ENCODE results near the gene FAM149B1.

FAM149B1 gene

DNA sequence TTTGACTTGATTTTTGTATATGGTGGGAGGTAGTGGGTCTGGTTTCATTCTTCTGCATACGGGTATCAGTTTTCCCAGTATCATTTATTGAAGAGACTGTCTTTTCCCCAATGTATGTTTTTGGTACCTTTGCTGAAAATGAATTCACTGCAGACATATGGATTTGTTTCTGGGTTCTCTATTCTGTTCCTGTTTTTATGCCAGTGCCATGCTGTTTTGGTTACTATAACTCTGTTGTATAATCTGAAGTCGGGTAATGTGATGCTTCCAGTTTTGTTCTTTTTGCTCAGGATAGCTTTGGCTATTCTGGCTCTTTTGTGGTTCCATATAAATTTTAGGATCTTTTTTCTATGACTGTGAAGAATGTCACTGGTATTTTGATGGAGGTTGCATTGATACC is 947 bp upstream of the FAM149B1 start:
- TF ChIP-seq CTCF (IDR thresholded peaks at IDR 0.05; ENCODE audit: low read depth, low read length), result no peak
- no peak for DNase-seq
- Histone ChIP-seq H3K9me3 (no peaks in the 10 kb centered on the region), H3K4me1 (peaks cover 4% of the 10 kb centered on the region), H3K4me3 (ENCODE audit: low read depth, low read length) (peak overlapping the region; percentile 91), H3K36me3 (peaks cover 23% of the 10 kb centered on the region), H3K27me3 (no peaks in the 10 kb centered on the region)

GRCh38 chr10:73167458-73167782 is 499 bp upstream of the FAM149B1 start:
- H3K9me3 ChIP-seq, result no peaks in the 10 kb centered on the region
- no peaks in the 10 kb centered on the region for H3K27me3 ChIP-seq
- DNase-seq, result no peak
- peaks cover 4% of the 10 kb centered on the region for H3K4me1 ChIP-seq
- no peak for TF ChIP-seq CTCF (IDR thresholded peaks at IDR 0.05; ENCODE audit: low read depth, low read length)
- H3K4me3 ChIP-seq (ENCODE audit: low read depth, low read length), result peak overlapping the region; percentile 91
- peaks cover 19% of the 10 kb centered on the region for H3K36me3 ChIP-seq

GRCh38 chr10:73168465-73168803 is 515 bp downstream of the FAM149B1 start:
- H3K27me3 ChIP-seq, result no peaks in the 10 kb centered on the region
- peaks cover 11% of the 10 kb centered on the region for H3K36me3 ChIP-seq
- TF ChIP-seq CTCF (IDR thresholded peaks at IDR 0.05; ENCODE audit: low read depth, low read length), result no peak
- H3K4me3 ChIP-seq (ENCODE audit: low read depth, low read length), result peak overlapping the region; percentile 91
- peaks cover 4% of the 10 kb centered on the region for H3K4me1 ChIP-seq
- DNase-seq, result no peak
- H3K9me3 ChIP-seq, result no peaks in the 10 kb centered on the region

DNA sequence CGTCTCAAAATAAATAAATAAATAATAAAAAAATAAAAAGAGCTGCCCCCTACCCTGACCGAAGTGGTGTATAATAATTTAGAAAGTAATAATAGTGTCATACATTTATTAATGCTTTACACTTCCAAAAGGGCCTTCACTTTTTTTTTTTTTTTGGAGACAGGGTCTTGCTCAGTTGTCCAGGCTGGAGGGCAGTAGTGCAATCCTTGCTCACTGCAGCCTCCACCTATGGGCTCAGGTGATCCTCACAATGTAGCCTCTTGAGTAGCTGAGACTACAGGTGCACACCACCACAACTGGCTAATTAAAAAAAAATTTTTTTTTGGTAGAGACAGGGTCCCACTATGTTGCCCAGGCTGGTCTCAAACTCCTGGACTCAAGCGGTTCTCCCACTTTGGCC is 1.4 kb downstream of the FAM149B1 start:
- no peak for DNase-seq
- Histone ChIP-seq H3K4me3 (ENCODE audit: low read depth, low read length) (no peak overlapping the region), H3K9me3 (no peaks in the 10 kb centered on the region), H3K27me3 (no peaks in the 10 kb centered on the region), H3K36me3 (peaks cover 5% of the 10 kb centered on the region; the same call in 1 of the 2 replicates), H3K4me1 (peaks cover 4% of the 10 kb centered on the region)
- TF ChIP-seq CTCF (IDR thresholded peaks at IDR 0.05; ENCODE audit: low read depth, low read length), result no peak

DNA sequence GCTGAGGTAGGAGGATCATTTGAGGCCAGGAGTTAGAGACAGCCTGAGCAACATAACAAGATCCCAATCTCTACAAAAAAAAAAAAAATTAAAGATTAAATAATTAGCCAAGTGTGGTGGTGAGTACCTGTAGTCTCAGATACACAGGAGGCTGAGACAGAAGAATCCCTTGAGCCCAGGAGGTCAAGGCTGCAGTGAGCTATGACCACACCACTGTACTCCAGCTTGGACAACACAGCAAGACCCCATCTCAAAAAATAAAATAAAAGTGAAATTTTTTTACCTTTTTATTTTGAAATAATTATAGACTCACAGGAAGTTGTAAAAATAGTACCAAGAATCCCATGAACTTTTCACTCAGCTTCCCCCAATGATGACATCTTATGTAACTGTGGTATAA is 4.9 kb downstream of the FAM149B1 start:
- no peaks in the 10 kb centered on the region for H3K27me3 ChIP-seq
- no peak overlapping the region for H3K4me3 ChIP-seq (ENCODE audit: low read depth, low read length)
- no peaks in the 10 kb centered on the region for H3K4me1 ChIP-seq
- no peaks in the 10 kb centered on the region for H3K9me3 ChIP-seq
- TF ChIP-seq CTCF (IDR thresholded peaks at IDR 0.05; ENCODE audit: low read depth, low read length), result no peak
- H3K36me3 ChIP-seq, result peaks cover 5% of the 10 kb centered on the region; the same call in 1 of the 2 replicates
- no peak for DNase-seq

DNA sequence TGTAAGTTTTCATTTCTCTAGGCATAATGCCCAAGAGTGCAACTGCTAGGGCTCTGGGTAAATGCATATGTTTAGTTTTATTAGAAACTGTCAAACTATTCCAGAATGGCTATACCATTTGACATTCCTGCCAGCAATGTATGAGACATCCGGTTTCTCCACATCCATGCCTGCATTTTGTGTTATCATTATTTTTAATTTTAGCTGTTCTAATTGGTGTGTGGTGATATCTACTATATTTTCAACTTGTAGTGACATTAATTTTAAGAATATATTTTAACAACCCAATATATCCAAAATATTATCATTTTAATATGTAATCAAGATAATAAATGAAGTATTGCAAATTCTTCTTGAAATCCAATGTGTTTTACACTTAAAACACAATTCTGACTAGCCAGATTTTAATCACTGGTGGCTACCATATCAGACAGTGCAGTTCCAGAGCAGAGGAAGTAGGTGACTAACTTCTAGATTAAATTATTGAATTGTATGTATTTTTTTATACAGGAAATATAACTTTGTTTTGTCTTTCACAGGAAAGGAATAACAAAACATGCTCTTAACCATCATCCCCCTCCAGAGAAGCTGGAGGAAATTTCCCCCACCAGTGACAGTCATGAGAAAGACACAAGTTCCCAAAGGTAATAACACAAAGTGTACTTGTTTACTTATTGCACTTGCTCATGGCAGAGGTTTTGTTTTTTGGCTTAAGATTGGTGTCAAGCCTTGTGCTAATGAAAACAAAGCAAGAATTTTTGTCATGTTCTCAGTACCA is 6.4 kb downstream of the FAM149B1 start:
- no peak for TF ChIP-seq CTCF (IDR thresholded peaks at IDR 0.05; ENCODE audit: low read depth, low read length)
- H3K4me1 ChIP-seq, result no peaks in the 10 kb centered on the region
- H3K4me3 ChIP-seq (ENCODE audit: low read depth, low read length), result no peak overlapping the region
- no peak for DNase-seq
- no peaks in the 10 kb centered on the region for H3K27me3 ChIP-seq
- no peaks in the 10 kb centered on the region for H3K9me3 ChIP-seq
- H3K36me3 ChIP-seq, result no peaks in the 10 kb centered on the region
